NK-92 (cell line): ENCODE results near the gene ATXN10.
"Not testable (repeated sequence)": the region's sequence is repeated elsewhere in the genome, so short reads cannot be mapped to it uniquely, and the experiment has no call there.

Experiments
- DNase-seq: peaks from one replicate; lab custom pipeline; 2025; ENCODE audit not compliant: unreplicated experiment; lab: John Stamatoyannopoulos, UW

ATXN10 gene

GRCh38 chr22:45640941-45641621 is 30.6 kb upstream of the ATXN10 start:
- DNase-seq, result no peak

GRCh38 chr22:45642986-45643385 is 28.6 kb upstream of the ATXN10 start:
- DNase-seq, result no peak

DNA sequence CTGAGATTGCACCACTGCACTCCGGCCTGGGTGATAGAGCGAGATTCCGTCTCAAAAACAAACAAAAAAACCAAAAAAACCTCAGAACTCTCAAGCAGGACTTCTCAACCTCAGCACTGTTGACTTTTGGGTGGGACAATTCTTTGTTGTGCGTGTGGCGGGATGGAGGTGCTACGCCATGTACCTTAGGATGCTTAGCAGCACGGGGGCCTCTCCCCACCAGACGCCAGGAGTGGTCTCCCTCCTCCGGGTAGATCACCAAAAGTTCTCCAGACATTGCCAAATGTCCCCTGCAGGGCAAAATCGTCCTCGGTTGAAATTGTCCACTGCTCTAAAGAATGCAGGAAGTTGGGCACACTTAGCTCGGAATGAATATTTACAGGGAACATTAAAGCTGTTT is 26.9 kb upstream of the ATXN10 start:
- DNase-seq, result no peak

GRCh38 chr22:45645150-45645525 is 26.5 kb upstream of the ATXN10 start:
- DNase-seq, result no peak

DNA sequence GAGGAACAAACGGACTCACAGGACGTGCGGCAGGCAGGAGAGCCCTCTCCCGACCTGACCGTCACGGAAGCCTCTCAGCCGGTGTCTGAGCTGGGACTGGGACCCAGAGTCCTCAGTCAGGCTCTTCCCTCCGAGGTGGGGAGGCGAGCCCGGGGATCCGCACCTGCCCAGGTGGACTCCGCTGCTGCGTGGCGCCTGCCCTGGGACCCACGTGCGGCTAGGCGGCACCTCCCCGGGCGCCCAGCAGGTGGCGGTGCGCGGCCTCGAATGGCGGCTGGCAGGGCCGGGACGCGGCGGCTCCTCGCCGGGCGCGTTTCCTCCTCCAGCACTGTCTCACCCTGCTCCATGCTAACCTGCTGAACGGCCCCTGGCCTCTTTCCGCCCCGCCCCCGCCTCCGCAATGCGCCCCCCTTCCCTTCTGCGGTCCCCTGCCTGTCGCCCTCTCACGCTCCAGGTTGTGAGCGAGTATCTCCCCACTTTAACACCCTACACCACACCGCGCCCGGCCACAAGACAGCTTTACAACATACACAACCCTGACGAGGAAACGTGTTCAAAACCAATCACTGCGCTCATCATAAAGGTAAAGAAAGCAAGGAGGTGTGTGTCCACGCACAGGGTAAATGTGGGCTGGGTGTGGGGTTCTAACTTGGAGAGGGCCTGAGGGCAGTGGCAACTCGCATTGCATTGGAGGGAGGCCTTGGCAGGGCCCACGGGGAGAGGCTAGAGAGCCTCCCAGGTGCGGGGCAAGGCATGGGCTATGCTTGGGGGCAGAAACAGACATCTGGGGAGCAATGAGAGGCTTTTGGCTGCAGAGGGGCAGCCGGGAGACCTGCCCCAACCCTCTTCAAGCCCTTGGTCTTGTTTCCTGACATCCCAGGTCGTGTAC is 25.9 kb upstream of the ATXN10 start:
- no peak for DNase-seq

DNA sequence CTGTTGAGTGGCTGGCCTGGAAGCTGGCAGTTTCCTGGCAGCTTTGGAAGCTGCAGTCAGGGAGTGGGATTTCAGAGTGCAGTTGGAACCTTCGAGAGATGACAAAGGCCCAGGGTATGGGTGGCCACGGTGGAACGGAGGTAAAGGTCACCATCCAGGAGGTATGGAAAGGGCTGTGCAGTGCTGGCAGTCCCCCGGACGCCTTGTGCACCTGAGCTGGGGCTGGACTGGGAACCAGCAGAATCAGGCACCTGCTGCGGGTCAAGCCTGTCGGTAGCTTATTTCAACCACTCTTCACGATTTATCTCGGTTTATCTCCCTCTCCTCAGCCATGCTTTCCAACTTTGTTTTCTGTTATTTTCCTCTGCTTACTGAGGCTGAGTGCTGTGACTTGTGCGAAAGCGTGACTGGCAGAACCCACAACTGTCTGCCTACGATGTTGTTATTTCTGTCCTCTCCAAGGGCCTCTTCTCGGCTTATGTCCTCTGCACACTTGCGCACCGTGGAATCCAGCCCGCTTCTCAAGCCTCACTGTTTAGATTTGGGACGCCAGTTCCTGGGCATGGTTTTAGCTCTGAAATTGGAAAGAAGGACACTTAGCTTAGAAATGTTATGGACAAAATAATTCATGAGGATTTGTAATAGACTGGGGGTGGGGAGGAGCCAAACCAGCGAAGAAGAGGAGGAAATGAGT is 24.0 kb upstream of the ATXN10 start:
- no peak for DNase-seq

GRCh38 chr22:45648301-45649117 is 23.1 kb upstream of the ATXN10 start:
- no peak for DNase-seq

- DNase-seq, result no peak
Observed at GRCh38 chr22:45649809-45650208, 21.8 kb upstream of the ATXN10 start.

DNA sequence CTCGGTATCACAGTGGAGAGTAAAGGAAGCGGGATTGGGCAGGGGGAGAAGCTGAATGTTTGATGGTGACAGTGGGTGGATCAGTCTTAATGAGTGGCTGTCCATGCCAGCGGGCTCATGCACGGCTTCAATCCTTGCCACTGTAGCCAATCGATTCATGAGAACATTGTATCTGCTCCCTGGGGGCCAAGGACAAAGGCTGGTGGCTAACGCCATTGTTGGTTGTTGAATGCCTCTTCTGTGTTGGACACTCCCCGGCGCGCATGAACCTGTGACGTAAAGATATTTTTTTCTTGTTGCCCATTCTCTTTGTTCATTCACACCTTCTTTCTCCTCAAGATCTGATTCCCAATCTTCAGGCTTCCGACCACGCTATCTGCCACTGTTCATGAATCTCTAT is 20.9 kb upstream of the ATXN10 start:
- no peak for DNase-seq

DNA sequence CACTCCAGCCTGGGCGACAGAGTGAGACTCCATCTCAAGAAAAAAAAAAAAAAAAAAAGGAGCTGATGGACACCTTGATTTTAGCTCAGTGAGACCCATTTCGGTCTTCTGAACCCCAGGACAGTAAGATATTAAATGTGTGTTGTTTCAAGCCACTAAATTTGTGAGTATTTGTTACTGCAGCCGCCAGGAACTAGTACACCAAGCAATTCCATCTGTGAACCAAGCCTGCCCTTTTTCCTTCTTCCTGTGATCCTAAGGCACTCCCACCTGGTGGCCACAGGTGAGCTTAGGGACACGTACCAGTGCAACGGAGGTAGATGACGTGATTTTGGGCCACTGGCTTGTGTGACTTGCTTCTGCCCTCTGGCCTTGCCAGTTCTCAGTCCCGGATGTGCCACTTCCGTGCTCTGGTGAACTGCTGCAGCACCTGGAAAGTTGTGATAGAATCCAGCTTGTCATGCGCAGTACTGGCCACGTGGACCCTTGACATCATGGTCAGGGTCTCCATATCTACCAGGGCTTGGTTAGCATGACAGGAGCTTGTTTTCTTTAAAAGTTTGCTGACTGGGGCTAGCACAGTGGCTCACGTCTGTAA is 19.6 kb upstream of the ATXN10 start:
- no peak for DNase-seq

DNA sequence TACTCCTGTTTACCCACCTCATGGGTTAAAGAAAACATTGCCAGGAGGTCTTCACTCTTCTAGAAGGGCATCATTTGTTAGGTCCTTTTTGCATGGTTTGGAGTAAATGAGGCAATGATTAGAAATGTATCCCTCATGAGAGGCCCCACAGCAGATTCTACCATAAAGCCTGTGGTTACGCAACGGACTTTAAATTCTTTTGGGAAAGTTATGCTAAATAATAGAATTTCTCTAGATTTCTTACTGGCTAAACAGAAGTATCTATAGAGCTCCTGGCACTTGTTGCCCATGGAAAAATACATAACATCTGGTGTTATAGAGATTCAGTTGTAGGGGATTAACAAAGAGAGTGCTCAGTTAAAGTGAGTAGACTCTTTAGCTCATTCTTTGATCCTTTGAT is 15.1 kb upstream of the ATXN10 start:
- no peak for DNase-seq

DNA sequence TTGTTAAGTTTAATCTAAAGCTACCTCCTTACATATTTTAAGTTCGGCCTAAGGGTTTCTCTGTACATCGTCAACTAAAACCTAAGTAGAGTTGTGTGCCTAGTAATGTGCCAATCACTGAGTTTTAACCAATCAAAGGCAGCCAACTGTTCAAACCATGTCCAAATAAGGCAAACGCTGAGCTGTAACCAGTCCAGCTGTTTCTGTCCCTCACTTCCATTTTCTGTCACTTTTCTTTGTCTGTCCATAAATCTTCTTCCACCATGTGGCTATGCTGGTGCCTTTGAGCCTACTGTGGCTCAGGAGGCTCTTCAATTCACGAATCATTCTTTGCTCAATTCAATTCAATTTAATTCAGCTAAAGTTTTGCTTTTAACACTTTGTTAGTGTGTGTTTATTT is 13.9 kb upstream of the ATXN10 start:
- DNase-seq, result no peak

DNA sequence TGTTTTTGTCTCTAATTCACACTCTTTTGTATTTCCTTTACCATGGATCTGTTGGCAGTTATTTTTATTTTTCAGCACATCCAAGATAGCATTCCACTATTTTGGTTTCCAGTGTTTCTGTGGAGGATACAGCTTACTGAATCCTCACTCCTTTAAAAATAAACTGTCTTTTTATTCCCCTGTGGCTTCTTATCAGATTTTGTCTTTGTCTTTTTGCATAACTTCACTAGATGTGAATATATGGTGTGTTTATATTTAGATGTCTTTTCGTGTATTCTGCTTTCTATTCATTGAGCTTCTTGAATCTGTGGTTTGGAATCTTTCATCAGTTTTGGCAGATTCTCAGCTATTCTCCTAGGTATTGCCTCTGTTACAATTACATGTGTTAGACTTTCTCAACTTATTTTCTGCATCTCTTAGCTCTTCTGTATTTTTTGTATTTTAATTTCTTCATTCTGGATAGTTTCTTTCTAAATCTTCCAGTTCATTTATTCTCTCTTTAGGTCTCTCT is 7.4 kb upstream of the ATXN10 start:
- no peak for DNase-seq

DNA sequence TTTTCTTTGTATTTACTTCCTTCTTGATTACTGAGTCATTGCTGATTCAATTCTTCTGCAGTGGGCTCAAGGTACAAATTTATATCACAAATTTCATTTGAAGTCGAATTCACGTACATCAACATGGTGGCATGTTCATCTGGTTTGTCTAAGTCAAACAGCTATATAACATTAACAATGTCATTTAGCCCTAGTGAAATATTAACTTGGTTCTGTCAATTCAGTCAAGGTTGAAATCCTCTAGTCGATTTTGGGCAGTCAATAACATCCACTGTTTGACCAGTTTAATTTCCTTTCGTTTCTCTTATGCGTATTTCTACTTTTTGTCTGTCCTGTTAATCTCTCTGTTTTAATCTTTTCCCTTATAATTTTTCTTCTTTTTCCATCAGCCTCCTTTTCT is 4.1 kb upstream of the ATXN10 start:
- DNase-seq, result no peak

DNA sequence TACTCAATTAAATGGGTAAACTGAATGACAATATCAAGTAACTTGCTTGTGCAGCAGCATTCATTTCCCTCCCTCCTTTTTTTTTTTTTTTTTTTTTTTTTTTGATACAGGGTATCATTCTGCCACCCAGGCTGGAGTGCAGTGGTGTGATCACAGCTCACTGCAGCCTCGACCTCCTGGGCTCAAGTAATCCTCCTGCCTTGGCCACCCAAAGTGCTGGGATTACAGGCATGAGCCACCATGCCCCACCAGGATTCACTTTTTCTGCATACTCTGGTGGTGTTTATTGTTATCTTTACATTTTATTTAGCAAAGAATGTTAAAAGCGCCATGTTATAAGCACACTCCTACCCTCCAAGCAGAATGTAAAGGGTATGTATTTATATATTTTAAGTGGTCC is 1.3 kb upstream of the ATXN10 start:
- DNase-seq, result not testable (repeated sequence)

GRCh38 chr22:45670981-45671782 is 452 bp upstream of the ATXN10 start:
- no peak for DNase-seq

DNA sequence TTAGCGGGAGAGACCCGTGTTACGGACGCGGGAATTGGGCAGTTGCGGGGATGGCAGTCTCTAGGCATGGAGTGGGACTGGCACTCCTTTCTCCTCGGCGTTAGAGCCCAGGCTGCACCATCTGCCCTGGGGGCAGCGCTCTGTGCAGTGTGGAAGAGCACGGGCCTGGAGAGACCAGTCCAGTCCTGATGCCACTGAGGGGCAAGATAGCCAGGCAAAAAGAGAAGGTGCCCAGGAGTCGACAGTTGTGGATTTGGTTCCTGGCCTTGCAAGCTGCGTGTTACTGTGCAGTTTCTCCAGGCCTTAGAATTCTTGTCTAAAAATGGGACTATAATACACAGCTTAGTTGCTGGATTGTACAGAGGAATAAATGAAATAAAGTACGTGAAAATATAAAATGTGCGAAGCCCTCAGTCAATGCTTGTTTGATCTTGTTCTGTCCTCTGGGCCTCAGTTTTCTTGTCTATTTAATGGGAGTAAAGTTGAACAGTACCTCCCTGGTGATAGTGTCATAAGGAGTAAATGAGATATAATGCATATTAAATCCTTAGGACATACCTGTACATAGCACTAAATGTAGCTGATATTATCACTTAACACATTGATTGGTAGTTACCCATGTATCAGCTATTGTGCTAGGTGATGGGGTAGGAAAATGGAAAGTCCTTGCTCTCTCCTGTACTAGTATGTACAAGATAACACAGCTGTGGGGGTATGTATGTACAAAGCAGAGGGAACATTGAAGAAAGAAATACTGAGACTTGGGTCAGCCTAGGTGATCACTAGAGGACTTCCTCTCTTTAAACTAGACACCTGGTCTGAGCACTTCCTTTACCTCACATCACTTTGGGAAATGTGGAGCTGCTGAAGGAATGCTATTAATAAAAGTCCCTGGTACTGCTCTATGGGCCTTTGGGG is 1.2 kb downstream of the ATXN10 start:
- DNase-seq, result no peak

DNA sequence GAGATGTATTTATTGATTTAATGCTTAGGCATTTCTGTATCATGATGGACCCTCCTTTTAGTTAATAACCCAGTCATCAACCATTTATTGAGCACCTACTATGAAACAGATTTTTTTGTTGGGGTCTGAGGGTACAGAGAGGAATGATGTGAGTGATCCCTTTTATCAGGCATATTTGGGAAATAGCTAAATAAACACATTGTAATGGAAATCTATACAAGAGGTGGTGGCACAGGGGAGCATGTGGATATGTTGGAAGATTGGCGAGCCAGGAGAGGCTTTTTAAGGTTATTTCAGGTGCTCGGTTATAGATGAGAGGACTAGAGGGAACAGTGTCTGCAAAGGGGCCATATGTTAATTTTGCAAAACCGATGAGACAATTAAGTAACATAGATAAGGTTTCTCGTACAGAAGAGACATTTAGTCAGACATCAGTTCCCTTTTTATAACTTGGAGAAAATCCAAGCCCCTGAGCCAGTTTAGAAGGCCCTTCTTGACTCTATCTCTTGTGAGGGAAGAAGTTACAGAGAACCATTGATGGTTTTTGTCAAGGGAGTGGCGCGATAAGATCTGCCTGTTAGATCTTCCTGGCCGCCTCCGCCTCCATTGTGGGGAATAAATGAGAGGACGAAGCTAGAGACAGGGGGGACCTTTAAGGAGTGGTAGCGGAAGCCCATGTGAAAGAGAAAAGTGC is 2.0 kb downstream of the ATXN10 start:
- DNase-seq, result no peak
